HG03025 (cell line): ENCODE data around the gene ABCC3.

ENCODE experiments used
- ATAC-seq: cut with Tn5 transposase; IDR thresholded peaks from one replicate; pipeline ENCODE4 v1.9.1; 2021; ENCODE audit warnings: mild to moderate bottlenecking, moderate library complexity; ENCODE audit not compliant: unreplicated experiment, low FRiP score

The ABCC3 gene

GRCh38 chr17:50634224-50634914 is at the start of gene ABCC3:
Gene ABCC3 (plus strand): TSS chr17:50634881. CDS start chr17:50634937, 56 bp downstream.
- ATAC-seq: no peak

GRCh38 chr17:50585346-50585745 is 49.3 kb upstream of the ABCC3 start:
- ATAC-seq: no peak

- ATAC-seq: no peak
Observed at GRCh38 chr17:50585891-50586290, 48.8 kb upstream of the ABCC3 start.

GRCh38 chr17:50586421-50587247 is 48.0 kb upstream of the ABCC3 start:
- ATAC-seq: no peak

GRCh38 chr17:50587571-50587970 is 47.1 kb upstream of the ABCC3 start:
- no peak for ATAC-seq

GRCh38 chr17:50588391-50589049 is 46.2 kb upstream of the ABCC3 start:
- no peak for ATAC-seq

- ATAC-seq: no peak
Observed at GRCh38 chr17:50589095-50589705, 45.5 kb upstream of the ABCC3 start.

GRCh38 chr17:50590946-50591737 is 43.5 kb upstream of the ABCC3 start:
- ATAC-seq: no peak

GRCh38 chr17:50593321-50593720 is 41.4 kb upstream of the ABCC3 start:
- no peak for ATAC-seq

- no peak for ATAC-seq
Observed at GRCh38 chr17:50594128-50594823, 40.4 kb upstream of the ABCC3 start.

GRCh38 chr17:50594892-50595291 is 39.8 kb upstream of the ABCC3 start:
- ATAC-seq: no peak

GRCh38 chr17:50596191-50597037 is 38.3 kb upstream of the ABCC3 start:
- no peak for ATAC-seq

GRCh38 chr17:50598487-50598886 is 36.2 kb upstream of the ABCC3 start:
- ATAC-seq: no peak

GRCh38 chr17:50599606-50600005 is 35.1 kb upstream of the ABCC3 start:
- no peak for ATAC-seq

GRCh38 chr17:50601823-50602375 is 32.8 kb upstream of the ABCC3 start:
- ATAC-seq: no peak

- ATAC-seq: no peak
Observed at GRCh38 chr17:50602836-50603235, 31.8 kb upstream of the ABCC3 start.

GRCh38 chr17:50603340-50603739 is 31.3 kb upstream of the ABCC3 start:
- no peak for ATAC-seq

- ATAC-seq: no peak
Observed at GRCh38 chr17:50604513-50604912, 30.2 kb upstream of the ABCC3 start.
